A549 treated with AZD2906 at 1 μM for 4 hours (cell line): ENCODE data around the gene RAB43. TPM values are rescaled to one million over a fixed set of nuclear protein-coding genes. Genes with fewer than 3 reads are reported as not detected.

Experiments
- total RNA-seq: library from RNA; stranded (reverse); fragments of 200-300 nt; extraction: Qiagen RNA extraction; gene quantifications from 5 replicates; pipeline ENCODE4 v1.2.3, GENCODE V29; 2022

The RAB43 gene
- total RNA-seq: 3.9 to 5.1 TPM (median 4.4 TPM) in 5 replicates

DNA sequence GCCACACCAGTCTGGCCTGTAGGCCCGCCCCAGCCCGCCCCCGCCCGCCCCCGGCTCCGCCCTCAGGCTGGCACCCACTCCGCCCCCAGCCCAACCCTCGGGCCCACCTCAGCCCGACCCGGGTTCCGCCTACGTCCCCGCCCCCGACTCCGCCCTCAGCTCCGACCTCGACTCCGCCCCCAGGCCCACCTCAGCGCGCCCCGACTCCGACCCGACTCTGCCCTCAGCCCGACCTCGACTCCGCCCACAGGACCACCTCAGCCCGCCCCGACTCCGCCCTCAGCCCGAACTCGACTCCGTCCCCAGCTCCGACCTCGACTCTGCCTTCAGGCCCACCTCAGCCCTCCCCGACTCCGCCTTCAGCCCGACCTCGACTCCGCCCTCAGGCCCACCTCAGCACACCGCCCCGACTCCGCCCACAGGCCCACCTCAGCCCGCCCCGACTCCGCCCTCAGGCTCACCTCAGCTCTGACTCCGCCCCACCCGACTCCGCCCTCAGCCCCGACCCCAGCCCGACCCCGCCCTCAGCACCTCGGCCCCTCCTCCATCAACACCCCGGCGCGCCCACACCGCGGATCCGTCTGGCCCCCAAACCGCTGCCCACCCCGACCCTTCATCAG, at the start of gene RAB43:
RAB43 (minus strand) TSS at position 13 of the 620 bp plus-strand sequence. CDS start 315 bp downstream, outside the sequence.

GRCh38 chr3:129160891-129161859, 39.6 kb upstream of the RAB43 start, which contains the start of gene ISY1:
TSS of gene ISY1 (minus strand) at chr3:129161063. CDS start at chr3:129160975, 88 bp downstream.

GRCh38 chr3:129060276-129061022, 61.2 kb downstream of the RAB43 start, which contains the start of gene GP9:
TSS of gene GP9 (plus strand) at chr3:129060779. CDS start at chr3:129061740, 961 bp downstream.

Other genes with a start within 250 kb of the RAB43 start
- 21.8 to 24.5 TPM (median 23.5 TPM) in 5 replicates for gene ACAD9, start 242.2 kb downstream of the RAB43 start, total RNA-seq
- gene CFAP92, start 127.7 kb downstream of the RAB43 start, total RNA-seq: 0.09 TPM in 1 of 5 replicates, not detected in the others
- 0.02 TPM in 1 of 5 replicates, not detected in the others for gene EFCC1, start 120.5 kb downstream of the RAB43 start, total RNA-seq
- 0.14 TPM in 1 of 5 replicates, not detected in the others for gene GP9, start 61.0 kb downstream of the RAB43 start, total RNA-seq
- 19.3 to 22.3 TPM (median 21.3 TPM) in 5 replicates for gene ISY1, start 39.3 kb upstream of the RAB43 start, total RNA-seq
- 342 to 381 TPM (median 348 TPM) in 5 replicates for gene CNBP, start 62.1 kb upstream of the RAB43 start, total RNA-seq
- gene COPG1, start 127.8 kb upstream of the RAB43 start, total RNA-seq: 72.4 to 91.4 TPM (median 77.7 TPM) in 5 replicates
- gene HMCES, start 157.1 kb upstream of the RAB43 start, total RNA-seq: 37.5 to 40.9 TPM (median 40.1 TPM) in 5 replicates